Ovary (tissue), 9 donors: ENCODE measurements around the gene MBD3L2. TPM values are rescaled to one million over a fixed set of nuclear protein-coding genes. Genes with fewer than 3 reads are reported as not detected.

Source experiments
- DNase-seq, 5 donors: peaks; one replicate each; pipeline ENCODE4 v3.0.0-alpha.2; 2019 to 2020
- H3K27ac ChIP-seq, 2 donors: fragments of 200-600 bp; one replicate each; pipeline versions ENCODE4 v1.5.1 to v1.8.0; 2019 to 2022
- H3K27me3 ChIP-seq: fragments of 200-600 bp; one replicate; pipeline ENCODE4 v1.8.0; 2022
- H3K36me3 ChIP-seq: fragments of 200-600 bp; sonication (generic); one replicate; pipeline ENCODE4 v1.5.1; 2019
- H3K4me1 ChIP-seq: one replicate; pipeline ENCODE4 v1.8.1; 2013; ENCODE audit warnings: mild to moderate bottlenecking, moderate library complexity; ENCODE audit not compliant: insufficient read depth
- H3K4me3 ChIP-seq: fragments of 200-600 bp; sonication (generic); one replicate; pipeline ENCODE4 v1.5.1; 2017
- H3K9me3 ChIP-seq, 2 donors: fragments of 200-600 bp in 1 of 2; sonication (generic) in 1 of 2; one replicate each; pipeline versions ENCODE4 v1.5.1 to v1.8.1; 2013 to 2019; ENCODE audit warnings: mild to moderate bottlenecking in 1 of 2, moderate library complexity in 1 of 2
- CTCF ChIP-seq, 3 donors: fragments of 450-650 bp in 2 of 3; fragments of 200-600 bp in 1 of 3; IDR thresholded peaks; one replicate each; pipeline versions ENCODE4 v1.5.1 to v1.8.0; 2016 to 2022; ENCODE audit warnings: antibody characterized with exemption in 3 of 3, mild to moderate bottlenecking in 1 of 3
- EP300 ChIP-seq: sonication (generic); formaldehyde crosslinking; IDR thresholded peaks from one replicate; pipeline ENCODE4 v1.6.1; 2017; ENCODE audit warnings: antibody characterized with exemption
- POLR2A ChIP-seq: fragments of 450-650 bp; IDR thresholded peaks from one replicate; pipeline ENCODE4 v1.6.1; 2017; ENCODE audit warnings: antibody characterized with exemption, mild to moderate bottlenecking, moderate library complexity
- WGBS, 3 donors: extraction: QIAGEN DNeasy Blood & Tissue Kit in 1 of 3; methylation state at CpG; one replicate each; pipeline versions ENCODE4 v1.1.5 to v1.1.7; 2013 to 2017; 5-methylcytosine and 5-hydroxymethylcytosine counted together
- intact Hi-C, 4 donors: fragments of 100-400 bp; cut with DNase I; formaldehyde crosslinking; loops; one replicate each; pipeline versions ENCODE4 v1.11.0 to v1.15.1; 2022 to 2023
- polyA plus RNA-seq, 2 donors: library from polyadenylated mRNA; stranded (reverse); fragments of 200-250 nt in 1 of 2; fragments of 350-450 nt in 1 of 2; fragmentation: Illumina TruSeq in 1 of 2; extraction: RNeasy Lipid Tissue Mini Kit (QIAGEN cat#74804) in 1 of 2; gene quantifications; one replicate each; pipeline ENCODE4 v1.2.3, GENCODE V29; 2013 to 2014
- total RNA-seq, 7 donors: library from RNA; depleted of rRNA in 2 of 7; stranded (reverse); fragments of >200 nt in 2 of 7; fragmentation: NEBNext Ultra II Directional in 3 of 7; extraction: Animal tissue kit (Norgen Biotek cat#: 25700) in 3 of 7; gene quantifications; one replicate each; pipeline versions ENCODE4 v1.1.0 to v1.2.4, GENCODE V29; 2016 to 2023
- donor health status: DM: no; HTN: no; CAD: no; lungs with moderate emphysema.
- donor health status: DM: no; HTN: no; CAD: no.
- donor health status: Bipolar disorder and iron deficiency.
- donor health status: DM: yes; HTN: yes; CAD: no.
- donor health status: DM: no; HTN: no; CAD: no.
- donor health status: DM: yes; HTN: yes; CAD: no.

The MBD3L2 gene
- total and polyA plus RNA-seq, 9 donors = not detected

- intact Hi-C loops = no loop called here
- no peaks in the 10 kb centered on the region for H3K36me3 ChIP-seq
- no peak overlapping the region for H3K4me3 ChIP-seq
- H3K9me3 ChIP-seq = no peaks in the 10 kb centered on the region
- H3K27me3 ChIP-seq = no peaks in the 10 kb centered on the region
- TF ChIP-seq CTCF (IDR thresholded peaks at IDR 0.05) (no peak), EP300 (no peak), POLR2A (no peak)
- WGBS, 3 donors = 71 to 81% (median 80%) methylated on average over 11 of the region's 11 CpGs
- DNase-seq = no peak
- H3K27ac ChIP-seq = no peak overlapping the region
- no peaks in the 10 kb centered on the region for H3K4me1 ChIP-seq
Observed at GRCh38 chr19:7006135-7006704, 42.9 kb upstream of the MBD3L2 start.

- no peak for TF ChIP-seq EP300
- TF ChIP-seq POLR2A = no peak
- TF ChIP-seq CTCF (IDR thresholded peaks at IDR 0.05) = no peak
- no peak for DNase-seq
- Histone ChIP-seq H3K4me3 (no peak overlapping the region), H3K36me3 (no peaks in the 10 kb centered on the region), H3K27me3 (no peaks in the 10 kb centered on the region), H3K4me1 (no peaks in the 10 kb centered on the region), H3K9me3 (no peaks in the 10 kb centered on the region), H3K27ac (no peak overlapping the region)
- intact Hi-C loops = no loop called here
- WGBS, 3 donors = 53 to 71% (median 59%) methylated on average over 4 of the region's 4 CpGs
Observed at GRCh38 chr19:7007859-7008258, 41.3 kb upstream of the MBD3L2 start.

GRCh38 chr19:7010722-7011593 lies 38.2 kb upstream of the MBD3L2 start:
- 82 to 84% (median 82%) methylated on average over 12 of the region's 12 CpGs for WGBS, 3 donors

GRCh38 chr19:7013678-7014077 lies 35.4 kb upstream of the MBD3L2 start:
- TF ChIP-seq POLR2A = no peak
- TF ChIP-seq EP300 = no peak
- no peak for TF ChIP-seq CTCF (IDR thresholded peaks at IDR 0.05)

More at GRCh38 chr19:7010722-7011593, 38.2 kb upstream of the MBD3L2 start:
- Histone ChIP-seq H3K27me3 (no peaks in the 10 kb centered on the region), H3K4me1 (no peaks in the 10 kb centered on the region), H3K4me3 (no peak overlapping the region), H3K27ac (no peak overlapping the region), H3K36me3 (no peaks in the 10 kb centered on the region), H3K9me3 (no peaks in the 10 kb centered on the region)
- no peak for DNase-seq
- TF ChIP-seq EP300 = no peak
- TF ChIP-seq POLR2A = no peak
- no peak for TF ChIP-seq CTCF (IDR thresholded peaks at IDR 0.05)
- intact Hi-C loops = no loop called here

More at GRCh38 chr19:7013678-7014077, 35.4 kb upstream of the MBD3L2 start:
- Histone ChIP-seq H3K4me1 (no peaks in the 10 kb centered on the region), H3K4me3 (no peak overlapping the region), H3K36me3 (no peaks in the 10 kb centered on the region), H3K9me3 (no peaks in the 10 kb centered on the region), H3K27me3 (no peaks in the 10 kb centered on the region), H3K27ac (no peak overlapping the region)
- DNase-seq = no peak
- WGBS, 3 donors = 33 to 44% (median 43%) methylated on average over 4 of the region's 4 CpGs
- intact Hi-C loops = no loop called here
